Activated CD8-positive, alpha-beta T cell treated with anti-CD3 and anti-CD28 coated beads, Interleukin-2, amount 10 ng/mL, durations not matched to agents 7 days and 5 days (primary cell): ENCODE results near the gene ATP5PD. TPM values are rescaled to one million over a fixed set of nuclear protein-coding genes. Genes with fewer than 3 reads are reported as not detected.

Experiments used
- ATAC-seq: fragments of 150-1000 bp; cut with Tn5 transposase; one replicate; pipeline ENCODE4 v1.10.0; 2021; ENCODE audit warnings: moderate library complexity
- CTCF ChIA-PET: fragments of 350-600 bp; sonication (Branson Sonifier 250); formaldehyde crosslinking; loops from one replicate; lab custom pipeline; 2021; ENCODE audit warnings: antibody characterized with exemption; lab: Charles Lee
- POLR2A ChIA-PET: fragments of 350-600 bp; sonication (Branson Sonifier 250); formaldehyde crosslinking; loops from one replicate; lab custom pipeline; 2021; ENCODE audit warnings: antibody characterized with exemption; lab: Charles Lee
- DNase-seq: peaks from one replicate; pipeline ENCODE4 v3.0.0-alpha.2; 2020
- H3K27ac Mint-ChIP-seq: one replicate; pipeline ENCODE4 v1.8.0; 2021; ENCODE audit warnings: mild to moderate bottlenecking, mixed read lengths
- H3K27me3 Mint-ChIP-seq: one replicate; pipeline ENCODE4 v1.8.0; 2021; ENCODE audit warnings: low read depth, mixed read lengths
- H3K36me3 Mint-ChIP-seq: one replicate; pipeline ENCODE4 v1.8.0; 2021; ENCODE audit warnings: low read depth, mixed read lengths
- H3K4me1 Mint-ChIP-seq: one replicate; pipeline ENCODE4 v1.8.0; 2021; ENCODE audit warnings: low read depth, mixed read lengths
- H3K4me3 Mint-ChIP-seq: one replicate; pipeline ENCODE4 v1.8.0; 2021; ENCODE audit warnings: mild to moderate bottlenecking, mixed read lengths
- H3K9me3 Mint-ChIP-seq: one replicate; pipeline ENCODE4 v1.8.0; 2022; ENCODE audit warnings: mixed read lengths; ENCODE audit not compliant: insufficient read depth
- total RNA-seq, 2 experiments: library from RNA; stranded (reverse); gene quantifications; one replicate each; pipeline ENCODE4 v1.2.3, GENCODE V29; 2021

ATP5PD gene
- 100 to 1,000 TPM; 232 to 238 TPM for total RNA-seq

DNA sequence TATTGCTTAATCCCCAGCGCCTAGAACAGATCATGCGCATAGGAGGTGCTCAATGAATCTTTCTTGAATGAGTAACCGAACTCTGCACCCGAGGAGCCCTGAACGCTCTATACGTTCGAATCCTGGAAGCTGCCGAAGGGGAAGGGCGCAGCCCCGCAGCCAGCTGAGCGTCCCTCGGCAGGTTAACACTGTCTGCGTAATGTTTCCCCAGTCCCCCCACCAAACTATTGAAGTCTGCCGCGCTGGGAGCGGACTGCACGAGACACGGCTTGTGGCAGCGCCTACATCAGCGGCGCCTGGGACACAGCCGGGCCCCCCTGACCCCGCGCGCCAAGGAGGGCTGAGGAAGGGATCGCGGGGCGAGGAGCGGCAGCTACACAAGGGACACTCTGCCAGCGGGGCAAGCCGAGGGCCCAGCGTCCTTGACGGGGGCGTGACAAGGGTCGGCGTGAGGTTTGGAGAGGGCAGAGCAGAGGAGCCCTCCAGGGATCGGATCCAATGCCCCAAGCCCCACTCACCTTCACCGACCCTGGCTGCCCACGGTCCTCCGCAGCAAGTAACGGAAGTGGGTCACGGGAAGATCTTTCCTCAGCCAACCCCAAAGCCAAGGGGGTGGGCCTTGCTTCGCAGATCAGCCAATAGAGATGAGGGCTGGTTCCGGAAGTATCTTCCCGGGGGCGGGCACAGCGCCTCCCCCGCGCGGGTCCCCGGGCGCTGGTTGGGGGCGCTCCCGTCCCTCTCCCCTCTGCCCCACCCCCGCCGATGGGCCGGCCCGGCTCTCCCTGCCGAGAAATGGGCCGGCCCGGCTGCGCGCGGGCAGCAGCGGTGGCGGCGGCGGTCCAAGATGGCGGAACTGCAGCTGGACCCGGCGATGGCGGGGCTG, at the start of gene ATP5PD, which contains the start of gene KCTD2:
Gene ATP5PD (minus strand): TSS at position 563 of the 883 bp plus-strand sequence. CDS start 4,319 bp downstream, outside the sequence.
Gene KCTD2 (plus strand): TSS at position 819 of the 883 bp plus-strand sequence. CDS start 26 bp downstream, at position 845.
- Mint-ChIP-seq H3K36me3 (peaks cover 16% of the 10 kb centered on the region), H3K27ac (peak within 1 kb of the TSS; percentile 91), H3K9me3 (no peaks in the 10 kb centered on the region), H3K4me1 (peaks cover 43% of the 10 kb centered on the region), H3K27me3 (no peaks in the 10 kb centered on the region), H3K4me3 (peak within 1 kb of the TSS; percentile 98)
- ATAC-seq (peak; percentile 96), DNase-seq (peak; percentile 97)
- ChIA-PET CTCF (interaction anchor here (0.7 to 2.3 kb wide), 3 partner anchors 10 to 35 kb away, joined by 3 to 13 read pairs (median 7); partner anchors contain the start of gene MRPL58), POLR2A (interaction anchor here (0.6 to 2.3 kb wide), 5 partner anchors 10 to 108 kb away, joined by 3 to 19 read pairs (median 3); partner anchors contain the start of genes JPT1 and MRPL58)

DNA sequence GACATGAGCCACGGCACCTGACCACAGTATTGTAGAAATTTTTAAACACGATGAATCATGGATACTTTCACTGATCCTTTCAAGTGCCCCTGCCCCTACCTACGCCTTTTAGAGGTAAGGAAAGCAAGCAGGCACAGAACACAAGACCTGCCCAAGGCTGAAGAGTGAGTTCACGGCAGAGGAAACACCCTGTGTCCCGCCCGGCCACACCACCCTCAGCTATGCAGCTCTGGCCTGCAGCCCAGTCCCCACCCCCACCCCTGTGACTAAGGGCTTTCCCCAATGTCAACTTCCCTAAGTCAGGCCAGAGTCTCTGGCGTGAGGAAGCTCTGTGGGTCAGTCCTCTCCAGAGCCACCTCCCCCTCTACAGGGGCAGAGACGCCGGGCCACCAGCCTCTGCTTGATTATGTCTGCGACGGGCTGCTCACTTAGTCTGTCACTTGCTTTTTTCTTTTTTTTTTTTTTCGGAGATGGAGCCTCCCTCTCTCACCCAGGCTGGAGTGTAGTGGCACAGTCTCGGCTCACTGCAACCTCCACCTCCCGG, 49.4 kb upstream of the ATP5PD start:
- ATAC-seq (no peak), DNase-seq (no peak)
- Mint-ChIP-seq H3K4me1 (no peaks in the 10 kb centered on the region), H3K27me3 (no peaks in the 10 kb centered on the region), H3K36me3 (no peaks in the 10 kb centered on the region), H3K9me3 (no peaks in the 10 kb centered on the region), H3K27ac (no peak overlapping the region), H3K4me3 (no peak overlapping the region)
- CTCF ChIA-PET, result no interaction called here
- POLR2A ChIA-PET, result interaction anchor here (0.9 kb wide), 1 partner anchor 20 kb away, joined by 3 read pairs; no protein-coding TSS in a partner anchor

DNA sequence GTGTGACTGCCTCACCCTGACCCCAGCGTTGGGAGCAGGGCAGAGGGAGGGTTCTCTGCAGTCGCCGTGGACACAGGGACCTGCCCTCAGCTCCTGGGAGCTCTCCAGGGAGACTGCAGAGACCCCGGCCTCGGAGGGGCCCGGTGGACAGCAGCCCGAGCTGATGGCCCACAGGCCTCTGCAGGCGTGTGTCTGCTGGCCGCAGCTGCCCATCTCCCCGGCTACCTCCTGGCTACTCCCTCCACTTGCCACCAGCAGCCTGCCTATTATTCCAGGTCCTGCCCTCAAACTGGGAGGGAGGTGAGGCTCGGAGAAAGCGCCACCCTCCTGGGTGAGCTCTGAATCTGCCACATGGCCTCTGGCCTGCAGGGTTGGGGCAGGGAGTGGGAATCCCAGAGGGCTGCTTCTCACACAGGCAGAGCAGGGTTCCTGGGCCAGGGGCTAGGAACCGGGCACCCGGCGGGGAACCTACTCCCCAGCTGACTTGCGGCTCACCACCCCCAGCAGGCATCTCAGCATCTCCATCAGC, 48.2 kb upstream of the ATP5PD start:
- ChIA-PET CTCF (interaction anchor here (0.6 kb wide), 1 partner anchor 844 kb away, joined by 3 read pairs; no protein-coding TSS in a partner anchor), POLR2A (no interaction called here)
- ATAC-seq (no peak), DNase-seq (no peak)
- H3K4me1 Mint-ChIP-seq, result peaks cover 2% of the 10 kb centered on the region
- H3K36me3 Mint-ChIP-seq, result no peaks in the 10 kb centered on the region
- no peak overlapping the region for H3K27ac Mint-ChIP-seq
- no peak overlapping the region for H3K4me3 Mint-ChIP-seq
- H3K27me3 Mint-ChIP-seq, result no peaks in the 10 kb centered on the region
- H3K9me3 Mint-ChIP-seq, result no peaks in the 10 kb centered on the region

DNA sequence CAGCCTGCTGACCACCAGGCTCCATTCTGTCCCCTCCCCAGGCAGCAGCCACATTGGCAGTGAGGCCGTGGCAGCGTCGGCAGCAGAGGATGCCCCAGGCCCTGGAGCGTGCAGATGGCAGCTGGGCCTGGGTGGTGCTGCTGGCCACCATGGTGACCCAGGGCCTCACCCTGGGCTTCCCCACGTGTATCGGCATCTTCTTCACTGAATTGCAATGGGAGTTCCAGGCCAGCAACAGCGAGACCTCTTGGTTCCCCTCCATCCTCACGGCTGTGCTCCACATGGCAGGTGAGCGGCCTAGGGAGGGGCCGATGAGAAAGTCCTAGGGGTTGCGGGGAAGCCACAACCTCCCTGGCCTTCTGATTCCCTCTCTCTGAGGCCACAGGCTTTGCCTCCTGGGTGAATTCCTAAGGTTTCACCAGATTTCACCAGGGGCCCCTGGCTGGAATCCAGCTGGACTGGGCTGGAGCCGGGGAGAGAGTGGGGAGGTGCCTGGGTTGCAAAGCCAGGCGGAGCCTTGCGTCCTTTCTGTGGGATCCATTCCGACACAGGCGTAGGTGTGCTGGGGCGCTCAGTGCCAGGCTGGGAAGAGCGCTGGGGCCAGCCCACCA, 46.9 kb upstream of the ATP5PD start:
- Mint-ChIP-seq H3K4me3 (no peak overlapping the region), H3K27ac (no peak overlapping the region), H3K27me3 (no peaks in the 10 kb centered on the region), H3K9me3 (no peaks in the 10 kb centered on the region), H3K4me1 (peaks cover 14% of the 10 kb centered on the region), H3K36me3 (no peaks in the 10 kb centered on the region)
- CTCF ChIA-PET, result interaction anchor here (1.1 kb wide), 1 partner anchor 20 kb away, joined by 3 read pairs; no protein-coding TSS in a partner anchor
- POLR2A ChIA-PET, result no interaction called here
- no peak for ATAC-seq
- no peak for DNase-seq

DNA sequence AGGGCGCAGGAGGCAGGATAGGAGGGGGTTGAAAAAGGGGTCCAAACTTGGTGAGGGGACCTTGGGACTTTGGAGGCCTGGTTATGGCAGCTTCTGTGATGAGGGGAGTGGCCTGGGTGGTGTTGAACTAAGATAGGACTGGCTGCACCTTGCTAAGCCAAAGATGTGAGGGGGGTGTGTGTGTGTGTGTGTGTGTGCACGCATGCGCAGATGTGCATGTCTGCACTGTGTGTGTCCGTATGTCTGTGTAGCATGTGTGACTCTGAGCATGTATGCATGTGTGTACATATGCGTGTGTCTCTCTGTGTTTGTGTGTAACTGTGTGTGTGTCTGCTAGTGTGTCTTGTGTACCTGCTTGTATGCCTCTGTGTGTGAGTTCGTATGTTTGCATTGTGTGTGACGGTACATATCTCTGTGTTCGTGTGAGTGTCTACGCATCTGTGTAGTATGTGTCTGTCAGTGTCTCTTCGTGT, 45.1 kb upstream of the ATP5PD start:
- DNase-seq, result no peak
- H3K27me3 Mint-ChIP-seq, result no peaks in the 10 kb centered on the region
- H3K4me1 Mint-ChIP-seq, result peaks cover 26% of the 10 kb centered on the region
- CTCF ChIA-PET, result interaction anchor here (1.7 to 1.9 kb wide), 2 partner anchors 13 to 32 kb away, joined by 4 to 14 read pairs; no protein-coding TSS in a partner anchor
- H3K9me3 Mint-ChIP-seq, result no peaks in the 10 kb centered on the region
- POLR2A ChIA-PET, result interaction anchor here (0.9 kb wide), 1 partner anchor 74 kb away, joined by 3 read pairs; no protein-coding TSS in a partner anchor
- H3K36me3 Mint-ChIP-seq, result no peaks in the 10 kb centered on the region
- ATAC-seq, result no peak
- no peak overlapping the region for H3K4me3 Mint-ChIP-seq
- no peak overlapping the region for H3K27ac Mint-ChIP-seq

DNA sequence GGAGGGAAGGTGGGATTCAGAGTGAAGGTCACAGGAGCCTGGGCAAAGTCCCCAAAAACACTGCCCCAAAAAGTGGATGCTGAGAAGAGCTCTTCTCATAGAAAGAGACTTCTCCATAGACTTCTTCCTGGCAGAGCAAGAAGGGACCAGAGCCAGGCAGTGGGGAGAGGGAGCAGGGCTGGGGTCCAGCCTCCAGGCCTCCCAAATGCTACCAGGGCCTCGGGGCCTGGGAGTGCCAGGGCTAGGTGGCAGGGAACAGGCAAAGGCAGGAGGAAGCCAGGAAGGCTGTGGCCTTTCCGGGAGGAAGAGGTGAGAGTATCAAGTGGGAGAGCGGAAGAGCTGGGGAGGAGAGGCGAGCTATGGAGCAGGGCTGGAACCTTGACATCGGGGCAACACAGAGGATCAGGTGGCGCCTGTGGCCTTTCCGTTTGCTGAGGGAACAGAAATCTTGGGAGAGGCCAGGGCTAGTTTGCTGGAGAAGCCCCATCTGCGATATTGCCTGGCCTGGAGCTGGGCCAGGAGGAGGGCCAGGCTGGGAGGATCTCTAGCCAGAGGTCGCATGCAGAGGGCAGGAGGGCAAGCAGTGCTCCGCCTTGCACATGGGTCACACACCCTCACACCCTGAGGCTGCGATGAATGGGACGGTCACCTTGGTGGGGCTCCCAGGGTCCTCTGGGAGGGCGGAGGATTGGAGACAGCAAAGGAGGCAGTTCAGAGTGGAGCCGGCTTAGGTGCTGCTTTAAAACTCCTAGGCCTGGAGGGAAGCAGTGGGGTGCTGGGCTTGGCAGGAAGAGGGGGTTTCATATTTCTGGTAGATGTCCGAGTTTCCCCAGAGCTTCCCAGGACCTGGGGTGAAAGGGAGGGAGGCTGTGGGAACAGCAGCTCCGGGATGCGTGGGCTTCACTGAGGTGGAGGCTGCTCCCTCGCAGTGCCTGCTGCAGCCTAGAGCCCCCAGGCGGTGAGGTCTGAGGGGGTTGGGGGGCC, 44.4 kb upstream of the ATP5PD start:
- CTCF ChIA-PET, result interaction anchor here (0.9 to 1.9 kb wide), 3 partner anchors 14 to 40 kb away, joined by 4 to 14 read pairs (median 4); partner anchors contain the start of gene NT5C
- Mint-ChIP-seq H3K36me3 (no peaks in the 10 kb centered on the region), H3K4me3 (no peak overlapping the region), H3K27me3 (no peaks in the 10 kb centered on the region), H3K4me1 (peaks cover 31% of the 10 kb centered on the region), H3K27ac (no peak overlapping the region), H3K9me3 (no peaks in the 10 kb centered on the region)
- ATAC-seq (no peak), DNase-seq (no peak)
- POLR2A ChIA-PET, result interaction anchor here (0.7 to 0.9 kb wide), 2 partner anchors 18 to 75 kb away, joined by 3 read pairs; no protein-coding TSS in a partner anchor

DNA sequence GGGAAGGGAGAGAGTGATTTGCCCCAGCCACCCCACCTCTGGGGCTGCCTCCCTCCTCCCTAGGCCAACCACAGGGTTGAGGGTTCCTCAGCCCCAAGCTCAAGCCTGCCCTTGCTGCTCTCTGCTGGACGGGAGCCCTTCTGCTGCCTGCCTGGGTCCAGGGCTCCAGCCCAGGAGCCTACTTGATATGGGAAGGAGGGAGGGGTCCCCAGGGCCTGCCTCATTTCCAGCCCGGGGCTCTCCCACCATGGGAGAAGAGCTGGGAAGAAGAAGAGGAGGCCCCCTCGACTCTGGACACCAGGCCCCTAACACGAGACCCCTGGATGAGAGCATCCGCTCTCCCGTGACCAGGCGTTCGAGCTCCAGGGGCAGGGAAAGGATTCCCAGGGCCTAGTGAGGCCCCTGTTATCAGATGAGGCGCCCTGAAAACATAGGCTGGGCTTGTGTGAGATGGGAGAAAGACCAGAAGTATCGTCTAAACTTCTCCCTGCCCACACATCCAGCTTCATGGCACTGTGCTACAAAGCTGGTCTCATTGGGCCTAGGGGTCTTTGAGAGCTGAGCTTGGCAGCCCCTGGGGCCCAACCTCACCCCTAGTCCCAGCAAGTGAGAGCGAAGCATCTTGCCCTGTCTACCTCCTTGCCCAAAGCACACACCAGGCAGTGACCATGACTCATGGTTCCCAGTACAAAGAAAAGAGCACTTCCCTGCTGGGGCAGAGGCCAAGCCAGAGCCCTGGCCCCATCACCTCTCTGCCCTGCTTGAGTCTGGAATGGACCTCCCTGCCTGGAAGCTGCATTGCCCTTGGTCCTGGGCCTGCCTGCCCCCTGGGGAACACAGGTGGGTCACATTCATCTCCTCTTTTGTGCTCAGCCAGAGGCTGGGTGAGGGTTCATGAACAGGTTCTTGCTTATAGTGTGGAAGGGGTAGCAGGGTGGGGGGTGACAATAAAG, 42.0 kb upstream of the ATP5PD start:
- ChIA-PET CTCF (interaction anchor here (0.8 to 1.6 kb wide), 6 partner anchors 16 to 128 kb away, joined by 3 to 9 read pairs (median 4); no protein-coding TSS in a partner anchor), POLR2A (interaction anchor here (0.6 to 2.5 kb wide), 8 partner anchors 19 to 1744 kb away, joined by 3 to 9 read pairs (median 4); partner anchors contain the start of genes ARMC7, JPT1 and MRPL58)
- H3K9me3 Mint-ChIP-seq, result no peaks in the 10 kb centered on the region
- peaks cover 38% of the 10 kb centered on the region for H3K4me1 Mint-ChIP-seq
- no peaks in the 10 kb centered on the region for H3K27me3 Mint-ChIP-seq
- peak; percentile 14 for ATAC-seq
- H3K4me3 Mint-ChIP-seq, result peak overlapping the region; percentile 75
- H3K36me3 Mint-ChIP-seq, result no peaks in the 10 kb centered on the region
- no peak for DNase-seq
- peak overlapping the region; percentile 58 for H3K27ac Mint-ChIP-seq

DNA sequence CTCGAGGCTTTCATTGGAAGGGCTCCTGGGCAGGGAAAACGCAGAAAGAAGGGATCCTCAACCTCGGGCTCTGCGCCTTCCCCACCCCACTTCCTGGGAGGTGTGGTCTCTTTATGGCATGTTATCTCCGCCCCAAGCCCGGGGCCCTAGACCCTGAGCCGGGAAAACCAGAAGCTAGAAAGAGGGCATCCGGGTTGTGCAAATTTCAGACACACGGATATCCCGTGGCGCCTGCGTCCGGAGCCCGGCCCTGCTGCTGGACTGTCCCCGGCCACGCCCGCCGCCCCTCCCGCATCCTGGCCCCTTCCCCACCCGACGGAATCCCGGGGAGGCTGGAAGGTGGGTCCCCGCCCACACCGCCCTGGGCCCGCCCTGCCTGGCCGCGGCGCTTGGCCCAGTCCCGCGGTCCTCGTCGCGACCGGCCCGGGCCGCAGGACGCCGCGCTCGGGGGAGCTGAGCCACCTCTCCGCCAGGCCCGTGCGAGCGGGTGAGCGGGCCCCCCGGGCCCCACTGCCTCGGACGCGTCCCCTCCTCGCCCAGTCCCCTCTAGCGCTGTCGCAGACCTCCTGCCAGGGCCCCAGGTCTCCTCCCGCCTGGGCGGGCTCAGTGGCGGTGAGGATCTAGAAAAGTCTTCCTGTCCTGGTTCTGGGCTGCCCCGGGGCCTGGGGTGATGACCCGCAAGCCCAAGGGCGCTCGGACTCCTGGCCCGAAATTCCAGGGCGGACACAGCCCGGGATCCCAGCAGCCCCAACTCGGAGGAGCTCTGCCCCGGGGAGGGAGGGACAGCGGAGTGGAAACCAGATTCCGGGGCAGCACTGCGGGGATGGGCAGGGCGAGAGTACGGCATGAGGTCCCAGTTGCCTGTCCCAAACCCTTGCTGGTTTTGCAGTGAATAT, 41.0 kb upstream of the ATP5PD start, which contains the start of gene SLC16A5:
Gene SLC16A5 (plus strand): TSS at position 397 of the 896 bp plus-strand sequence. CDS start 5,683 bp downstream, outside the sequence.
- H3K27me3 Mint-ChIP-seq, result no peaks in the 10 kb centered on the region
- H3K36me3 Mint-ChIP-seq, result no peaks in the 10 kb centered on the region
- POLR2A ChIA-PET, result interaction anchor here (0.9 to 2.5 kb wide), 8 partner anchors 18 to 75 kb away, joined by 3 to 9 read pairs (median 4); partner anchors contain the start of genes ARMC7, JPT1 and MRPL58
- CTCF ChIA-PET, result interaction anchor here (0.8 to 1.6 kb wide), 8 partner anchors 17 to 115 kb away, joined by 3 to 9 read pairs (median 4); partner anchors contain the start of gene ARMC7
- H3K27ac Mint-ChIP-seq, result peak within 1 kb of the TSS; percentile 75
- ATAC-seq (peak; percentile 75), DNase-seq (peak; percentile 54)
- peak within 1 kb of the TSS; percentile 75 for H3K4me3 Mint-ChIP-seq
- H3K9me3 Mint-ChIP-seq, result no peaks in the 10 kb centered on the region
- peaks cover 40% of the 10 kb centered on the region for H3K4me1 Mint-ChIP-seq
